D341Med (cell line): ENCODE measurements around the gene CDC42SE2.
"Not testable (repeated sequence)": the region's sequence is repeated elsewhere in the genome, so short reads cannot be mapped to it uniquely, and the experiment has no call there.

Experiments used
- DNase-seq: peaks from one replicate; pipeline ENCODE4 v3.0.0; 2012; ENCODE audit warnings: low spot score

Gene CDC42SE2

GRCh38 chr5:131318455-131318854 is 54.6 kb downstream of the CDC42SE2 start:
- DNase-seq: no peak

GRCh38 chr5:131321066-131321465 is 57.2 kb downstream of the CDC42SE2 start:
- DNase-seq: no peak

GRCh38 chr5:131322926-131323325 is 59.1 kb downstream of the CDC42SE2 start:
- DNase-seq: no peak

GRCh38 chr5:131323378-131323777 is 59.5 kb downstream of the CDC42SE2 start:
- DNase-seq: no peak

GRCh38 chr5:131324303-131324702 is 60.5 kb downstream of the CDC42SE2 start:
- DNase-seq: no peak

GRCh38 chr5:131328536-131329285 is 64.9 kb downstream of the CDC42SE2 start:
- DNase-seq: no peak

- DNase-seq: no peak
Measured at GRCh38 chr5:131329286-131329560, 65.4 kb downstream of the CDC42SE2 start.

GRCh38 chr5:131330031-131330430 is 66.2 kb downstream of the CDC42SE2 start:
- no peak for DNase-seq

GRCh38 chr5:131335756-131336155 is 71.9 kb downstream of the CDC42SE2 start:
- DNase-seq: not testable (repeated sequence)

GRCh38 chr5:131336801-131337200 is 72.9 kb downstream of the CDC42SE2 start:
- not testable (repeated sequence) for DNase-seq

- not testable (repeated sequence) for DNase-seq
Measured at GRCh38 chr5:131337240-131338050, 73.6 kb downstream of the CDC42SE2 start.

GRCh38 chr5:131338051-131338453 is 74.2 kb downstream of the CDC42SE2 start:
- DNase-seq: no peak

- DNase-seq: not testable (repeated sequence)
Measured at GRCh38 chr5:131344288-131344687, 80.4 kb downstream of the CDC42SE2 start.

GRCh38 chr5:131346204-131346603 is 82.4 kb downstream of the CDC42SE2 start:
- not testable (repeated sequence) for DNase-seq

GRCh38 chr5:131353991-131354390 is 90.1 kb downstream of the CDC42SE2 start:
- DNase-seq: no peak

- DNase-seq: no peak
Measured at GRCh38 chr5:131355971-131356528, 92.2 kb downstream of the CDC42SE2 start.

- DNase-seq: no peak
Measured at GRCh38 chr5:131356619-131357018, 92.8 kb downstream of the CDC42SE2 start.

- no peak for DNase-seq
Measured at GRCh38 chr5:131357739-131358561, 94.1 kb downstream of the CDC42SE2 start.

GRCh38 chr5:131361677-131362315 is 97.9 kb downstream of the CDC42SE2 start:
- no peak for DNase-seq

- DNase-seq: no peak
Measured at GRCh38 chr5:131363811-131364506, 100.1 kb downstream of the CDC42SE2 start.

GRCh38 chr5:131364507-131365050 is 100.7 kb downstream of the CDC42SE2 start:
- no peak for DNase-seq
